Measurements from ENCODE around the gene FBXW7. TPM values are rescaled to one million over a fixed set of nuclear protein-coding genes. Genes with fewer than 3 reads are reported as not detected.

Gene FBXW7
- total RNA-seq, 1 experiment from 2014 or later, result 23.0 TPM

DNA sequence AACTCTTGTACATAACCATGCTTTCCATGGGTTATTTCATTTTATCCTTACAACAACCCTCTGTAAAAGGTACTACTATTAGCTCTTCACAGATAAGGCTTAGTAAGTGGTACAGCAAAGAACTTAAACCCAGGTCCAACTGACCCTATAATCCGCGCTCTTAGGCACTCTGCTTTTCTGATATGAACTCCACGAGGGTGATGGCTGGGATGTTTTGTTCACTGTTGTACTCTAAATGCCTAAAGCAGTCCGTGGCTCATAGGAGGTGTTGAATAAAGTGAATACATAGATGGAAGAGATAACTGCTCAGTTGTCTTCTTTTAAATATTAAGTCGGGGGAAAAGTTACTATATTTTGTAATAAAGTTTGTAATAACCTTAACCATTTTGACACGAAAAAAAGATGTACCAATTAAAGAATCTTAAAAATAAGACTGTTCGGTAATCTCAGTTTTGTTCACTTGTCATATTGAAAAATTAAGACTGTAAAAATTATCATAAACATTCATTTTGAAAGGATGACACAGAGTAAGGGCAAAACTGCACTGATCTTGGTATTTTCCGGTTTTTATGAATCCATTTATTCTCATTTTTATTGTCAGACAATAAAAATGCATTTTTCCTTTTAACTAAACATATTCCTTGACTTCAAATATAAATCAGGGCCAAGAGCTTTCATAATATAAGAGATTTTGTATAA is 166.5 kb downstream of the FBXW7 start:
- Histone ChIP-seq H3K9me3 (ENCODE audit: control insufficient read depth in 1 of 2, insufficient read depth in 1 of 2, low read depth in 1 of 2, low read length in 2 of 2) (no peaks in the 10 kb centered on the region), H3K36me3 (ENCODE audit: control insufficient read depth in 1 of 2, insufficient read depth in 2 of 2, low read length in 2 of 2) (no peaks in the 10 kb centered on the region), H3K4me3 (replicated peaks in 1 of 2; ENCODE audit: low read depth in 1 of 2, low read length in 2 of 2) (no peak overlapping the region), H3K4me2 (ENCODE audit: low read length) (no peak overlapping the region), H4K20me1 (ENCODE audit: insufficient read depth) (peaks cover 6% of the 10 kb centered on the region; the same call in 1 of the 2 replicates), H3K79me2 (ENCODE audit: insufficient read depth, low read length) (0 out of 2 replicates have a peak, but pooled peaks cover 3% of the 10 kb centered on the region), H3K27ac (ENCODE audit: low read depth, low read length) (no peak overlapping the region), H3K9me2 (ENCODE audit: insufficient read depth) (no peaks in the 10 kb centered on the region), H3K4me1 (ENCODE audit: control insufficient read depth in 1 of 2, insufficient read depth in 2 of 2, low read length in 2 of 2) (no peaks in the 10 kb centered on the region), H3K9ac (ENCODE audit: low read length) (no peak overlapping the region), H2AFZ (ENCODE audit: low read depth, low read length, poor library complexity, severe bottlenecking) (no peak overlapping the region), H3K27me3 (ENCODE audit: insufficient read depth, low read length) (no peaks in the 10 kb centered on the region)
- ChIA-PET RAD21 (ENCODE audit: low non-redundant PET in 1 of 2, low total read pairs in 2 of 2, uncharacterized antibody in 2 of 2, unreplicated experiment in 2 of 2) (interaction anchor here in 1 of 2 experiments (0.6 kb wide), 1 partner anchor 54 kb away, joined by 4 read pairs; no protein-coding TSS in a partner anchor), POLR2A (no interaction called here), CTCF (interaction anchor here (0.9 kb wide), 1 partner anchor 11 kb away, joined by 4 read pairs; no protein-coding TSS in a partner anchor)
- BruUV-seq (replicated peaks), result no TSS peak
- DNase-seq (ENCODE audit: low read depth, low spot score) (no peak), ATAC-seq (no peak)
- intact Hi-C loops (cut with micrococcal nuclease), result loop anchor here (10.0 kb wide), 2 partner anchors 265 to 725 kb away; no protein-coding TSS in a partner anchor
- TF ChIP-seq CEBPB (IDR thresholded peaks at IDR 0.05; ENCODE audit: low read depth), result no peak
- TF ChIP-seq, protein P1, sequence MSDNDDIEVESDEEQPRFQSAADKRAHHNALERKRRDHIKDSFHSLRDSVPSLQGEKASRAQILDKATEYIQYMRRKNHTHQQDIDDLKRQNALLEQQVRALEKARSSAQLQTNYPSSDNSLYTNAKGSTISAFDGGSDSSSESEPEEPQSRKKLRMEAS (IDR thresholded peaks at IDR 0.05), result no peak
- TF ChIP-seq ELF1 (IDR thresholded peaks at IDR 0.05; ENCODE audit: borderline replicate concordance, low read depth), result no peak
- TF ChIP-seq, protein P2, sequence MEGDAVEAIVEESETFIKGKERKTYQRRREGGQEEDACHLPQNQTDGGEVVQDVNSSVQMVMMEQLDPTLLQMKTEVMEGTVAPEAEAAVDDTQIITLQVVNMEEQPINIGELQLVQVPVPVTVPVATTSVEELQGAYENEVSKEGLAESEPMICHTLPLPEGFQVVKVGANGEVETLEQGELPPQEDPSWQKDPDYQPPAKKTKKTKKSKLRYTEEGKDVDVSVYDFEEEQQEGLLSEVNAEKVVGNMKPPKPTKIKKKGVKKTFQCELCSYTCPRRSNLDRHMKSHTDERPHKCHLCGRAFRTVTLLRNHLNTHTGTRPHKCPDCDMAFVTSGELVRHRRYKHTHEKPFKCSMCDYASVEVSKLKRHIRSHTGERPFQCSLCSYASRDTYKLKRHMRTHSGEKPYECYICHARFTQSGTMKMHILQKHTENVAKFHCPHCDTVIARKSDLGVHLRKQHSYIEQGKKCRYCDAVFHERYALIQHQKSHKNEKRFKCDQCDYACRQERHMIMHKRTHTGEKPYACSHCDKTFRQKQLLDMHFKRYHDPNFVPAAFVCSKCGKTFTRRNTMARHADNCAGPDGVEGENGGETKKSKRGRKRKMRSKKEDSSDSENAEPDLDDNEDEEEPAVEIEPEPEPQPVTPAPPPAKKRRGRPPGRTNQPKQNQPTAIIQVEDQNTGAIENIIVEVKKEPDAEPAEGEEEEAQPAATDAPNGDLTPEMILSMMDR (IDR thresholded peaks at IDR 0.05 in 2 of 3, conservative IDR thresholded peaks at IDR 0.05 in 1 of 3; ENCODE audit: borderline replicate concordance in 1 of 3, insufficient read depth in 1 of 3, low read depth in 2 of 3, low read length in 2 of 3), result no peak
- TF ChIP-seq SRF (IDR thresholded peaks at IDR 0.05; ENCODE audit: low read depth), result no peak
- no peak for TF ChIP-seq REST (IDR thresholded peaks at IDR 0.05; ENCODE audit: low read depth)
- TF ChIP-seq EZH2phosphoT487 (IDR thresholded peaks at IDR 0.05; ENCODE audit: borderline replicate concordance), result no peak
- TF ChIP-seq EZH2 (IDR thresholded peaks at IDR 0.05), result no peak
- no peak for TF ChIP-seq POLR2AphosphoS5 (IDR thresholded peaks at IDR 0.05; ENCODE audit: low read depth, low read length)

Data from HCT116 (cell line).